HG03175 (cell line): Measurements from ENCODE around the gene GTF2IRD2.
"Not testable (repeated sequence)": the region's sequence is repeated elsewhere in the genome, so short reads cannot be mapped to it uniquely, and the experiment has no call there.

Experiments
- ATAC-seq: cut with Tn5 transposase; IDR thresholded peaks from one replicate; pipeline ENCODE4 v1.9.1; 2021; ENCODE audit warnings: mild to moderate bottlenecking, moderate library complexity; ENCODE audit not compliant: unreplicated experiment

The GTF2IRD2 gene

GRCh38 chr7:74788369-74789150 is 62.8 kb downstream of the GTF2IRD2 start:
- peak; percentile 89 for ATAC-seq

- ATAC-seq = not testable (repeated sequence)
These were observed 67.8 kb downstream of the GTF2IRD2 start for GRCh38 chr7:74783595-74783994.

- not testable (repeated sequence) for ATAC-seq
These were observed 69.7 kb downstream of the GTF2IRD2 start for GRCh38 chr7:74781746-74782145.

DNA sequence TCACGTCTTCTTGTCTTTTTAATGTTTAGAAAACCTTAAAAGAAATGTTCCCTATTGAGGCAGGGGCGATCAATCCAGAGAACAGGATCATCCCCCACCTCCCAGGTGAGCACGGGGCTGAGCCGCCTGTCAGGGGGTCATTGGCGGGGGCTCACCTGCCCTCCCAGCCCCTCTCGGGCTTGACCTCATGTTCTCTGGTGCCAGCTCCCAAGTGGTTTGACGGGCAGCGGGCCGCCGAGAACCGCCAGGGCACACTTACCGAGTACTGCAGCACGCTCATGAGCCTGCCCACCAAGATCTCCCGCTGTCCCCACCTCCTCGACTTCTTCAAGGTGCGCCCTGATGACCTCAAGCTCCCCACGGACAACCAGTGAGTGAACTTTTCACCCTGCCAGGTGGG is 72.4 kb downstream of the GTF2IRD2 start:
- not testable (repeated sequence) for ATAC-seq

DNA sequence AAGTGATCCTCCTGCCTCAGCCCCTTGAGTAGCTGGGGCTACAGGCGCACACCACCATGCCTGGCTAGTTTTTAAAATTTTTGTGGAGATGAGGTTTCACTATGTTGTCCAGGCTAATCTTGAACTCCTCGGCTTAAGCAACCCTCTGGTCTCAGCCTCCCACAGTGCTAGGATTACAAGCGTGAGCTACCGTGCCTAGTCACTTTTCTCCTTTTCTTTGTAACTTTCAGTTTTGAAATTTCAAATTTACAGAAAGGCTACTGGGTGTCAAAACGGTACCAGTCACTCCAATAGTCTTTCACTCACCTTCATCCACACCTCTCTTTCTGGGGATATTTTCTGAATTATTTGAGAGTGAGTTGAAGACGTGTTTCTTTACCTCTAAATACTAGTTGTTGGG is 76.3 kb downstream of the GTF2IRD2 start:
- not testable (repeated sequence) for ATAC-seq

- peak; percentile 85 for ATAC-seq
These were observed 77.3 kb downstream of the GTF2IRD2 start, which contains the start of gene NCF1 for GRCh38 chr7:74773760-74774750. NCF1 (plus strand) TSS chr7:74774011; CDS start chr7:74774032, 21 bp downstream.

DNA sequence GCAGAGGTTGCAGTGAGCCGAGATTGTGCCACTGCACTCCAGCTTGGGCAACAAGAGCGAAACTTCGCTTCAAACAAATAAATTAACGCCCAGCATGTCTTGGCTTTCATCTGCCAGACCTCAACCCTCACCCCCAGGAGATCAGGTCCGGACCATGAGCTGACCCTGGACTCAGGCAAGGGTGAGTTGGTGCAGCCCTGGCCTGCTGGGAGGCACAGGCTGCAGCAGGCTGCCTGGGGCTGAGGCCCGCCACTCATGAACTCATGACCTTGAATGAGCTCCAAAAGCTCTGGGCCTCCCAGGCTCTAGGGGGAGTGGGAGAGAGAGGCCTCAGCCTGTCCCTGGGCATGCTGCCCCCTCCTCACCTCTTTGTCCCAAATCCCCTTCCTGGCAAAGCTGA is 79.3 kb downstream of the GTF2IRD2 start:
- not testable (repeated sequence) for ATAC-seq

GRCh38 chr7:74770062-74770461 is 81.3 kb downstream of the GTF2IRD2 start:
- not testable (repeated sequence) for ATAC-seq

- not testable (repeated sequence) for ATAC-seq
These were observed 84.4 kb downstream of the GTF2IRD2 start for GRCh38 chr7:74766991-74767390.

GRCh38 chr7:74766509-74766908 is 84.9 kb downstream of the GTF2IRD2 start:
- not testable (repeated sequence) for ATAC-seq

DNA sequence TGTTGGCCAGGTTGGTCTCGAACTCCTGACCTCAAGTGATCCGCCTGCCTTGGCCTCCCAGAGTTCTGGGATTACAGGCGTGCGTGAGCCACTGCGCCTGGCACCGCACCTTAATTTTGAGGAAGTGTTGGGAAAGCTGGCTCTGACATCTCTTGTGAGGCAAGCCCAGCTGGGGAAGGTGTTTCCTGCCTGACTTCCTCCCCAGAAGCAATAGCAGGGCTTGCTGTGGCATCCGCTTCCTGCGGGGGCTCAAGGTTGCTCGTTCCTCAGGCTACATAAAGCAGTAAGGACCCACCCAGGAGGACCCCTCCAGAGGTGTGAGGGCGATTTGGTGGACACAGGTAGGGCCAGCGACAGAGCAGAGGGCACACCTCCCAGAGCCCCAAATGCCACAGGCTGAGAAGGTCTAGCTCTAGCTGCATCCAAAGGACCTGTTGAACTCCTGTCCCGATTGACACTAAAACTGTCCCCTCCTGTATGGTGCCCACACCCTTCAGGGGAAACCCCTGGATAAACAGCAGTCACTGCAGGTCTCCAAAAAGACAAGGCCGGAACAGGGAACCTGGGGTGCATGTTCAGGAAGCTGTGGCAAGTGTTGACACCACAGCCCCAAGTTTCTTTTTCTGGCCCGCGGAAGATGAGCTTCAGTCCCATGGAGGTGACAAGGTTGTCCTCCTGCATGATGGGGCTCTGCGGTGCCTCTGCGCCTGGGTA is 86.0 kb downstream of the GTF2IRD2 start:
- peak; percentile 33 for ATAC-seq

DNA sequence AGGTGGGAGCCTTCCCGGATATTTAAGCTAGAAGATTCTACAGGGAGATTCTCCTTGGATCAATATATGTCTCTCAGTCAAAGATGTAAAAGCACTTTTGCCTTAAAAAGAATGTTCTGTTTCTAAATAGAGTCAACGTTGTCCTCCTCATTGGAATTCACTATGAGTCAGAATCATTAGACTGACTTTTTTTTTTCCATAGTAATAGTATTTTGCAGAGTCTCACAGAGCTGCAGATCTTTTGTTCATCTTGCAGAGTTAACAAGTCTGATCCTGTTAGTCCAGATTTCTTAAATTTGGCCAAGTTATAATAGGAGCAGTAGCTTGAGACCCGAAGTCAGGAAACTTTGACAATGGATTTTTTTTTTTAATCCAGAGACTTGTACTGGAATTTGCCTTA is 92.4 kb downstream of the GTF2IRD2 start:
- not testable (repeated sequence) for ATAC-seq

- not testable (repeated sequence) for ATAC-seq
These were observed 93.1 kb downstream of the GTF2IRD2 start for GRCh38 chr7:74758268-74758667.

- not testable (repeated sequence) for ATAC-seq
These were observed 94.7 kb downstream of the GTF2IRD2 start for GRCh38 chr7:74756673-74757072.

GRCh38 chr7:74753921-74754482 is 97.4 kb downstream of the GTF2IRD2 start:
- ATAC-seq = not testable (repeated sequence)
